Muscle layer of colon (tissue), 2 donors: ENCODE data around the gene ZNF687.
"Not testable (repeated sequence)": the region's sequence is repeated elsewhere in the genome, so short reads cannot be mapped to it uniquely, and the experiment has no call there.

Source experiments
- H3K27ac ChIP-seq: one replicate; pipeline ENCODE4 v1.7.0; 2013; ENCODE audit warnings: low read depth, mild to moderate bottlenecking, low read length, moderate library complexity
- H3K27me3 ChIP-seq, 2 donors: one replicate each; pipeline ENCODE4 v1.7.0; 2013; ENCODE audit warnings: low read length in 2 of 2, mild to moderate bottlenecking in 2 of 2; ENCODE audit not compliant: insufficient read depth in 2 of 2, control insufficient read depth in 1 of 2
- H3K36me3 ChIP-seq: one replicate; pipeline ENCODE4 v1.7.0; 2013; ENCODE audit warnings: mild to moderate bottlenecking, low read length; ENCODE audit not compliant: insufficient read depth
- H3K4me1 ChIP-seq: one replicate; pipeline ENCODE4 v1.7.0; 2013; ENCODE audit warnings: mild to moderate bottlenecking, low read length; ENCODE audit not compliant: insufficient read depth
- H3K4me3 ChIP-seq, 2 donors: one replicate each; pipeline ENCODE4 v1.7.0; 2013; ENCODE audit warnings: low read length in 2 of 2, low read depth in 1 of 2, mild to moderate bottlenecking in 1 of 2, moderate library complexity in 1 of 2
- H3K9ac ChIP-seq: one replicate; pipeline ENCODE4 v1.7.0; 2013; ENCODE audit warnings: low read length
- H3K9me3 ChIP-seq: one replicate; pipeline ENCODE4 v1.7.0; 2013; ENCODE audit warnings: mild to moderate bottlenecking, low read length
- donor health status: abdominal sarcoma.
- donor health status: Adenocarcinoma of cecum.

ZNF687 gene

GRCh38 chr1:151255381-151255780 lies 26.7 kb upstream of the ZNF687 start:
- H3K9ac ChIP-seq: peak overlapping the region; percentile 59
- peak overlapping the region; percentile 75 to 78 for H3K4me3 ChIP-seq
- peaks cover 8% of the 10 kb centered on the region for H3K4me1 ChIP-seq
- no peaks in the 10 kb centered on the region for H3K9me3 ChIP-seq
- peak overlapping the region; percentile 43 for H3K27ac ChIP-seq
- H3K36me3 ChIP-seq: no peaks in the 10 kb centered on the region
- H3K27me3 ChIP-seq: no peaks in the 10 kb centered on the region

DNA sequence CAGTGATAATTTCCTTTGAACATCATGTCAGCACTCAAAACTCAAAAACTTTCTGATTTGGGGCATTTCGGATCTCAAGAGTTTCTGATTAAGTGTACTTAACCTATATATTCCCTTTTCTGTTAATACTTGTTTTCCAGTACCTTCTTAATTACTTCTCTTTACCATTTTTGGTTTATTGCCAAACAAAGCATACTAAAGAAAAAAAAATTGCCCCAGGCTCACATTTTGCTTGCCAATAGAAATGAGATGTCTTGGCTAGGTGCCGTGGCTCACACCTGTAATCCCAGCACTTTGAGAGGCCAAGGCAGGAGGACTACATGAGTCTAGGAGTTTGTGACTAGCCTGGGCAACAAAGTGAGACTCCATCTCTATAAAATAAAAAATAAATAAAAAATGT lies 22.7 kb upstream of the ZNF687 start:
- Histone ChIP-seq H3K27me3 (no peaks in the 10 kb centered on the region), H3K9me3 (no peaks in the 10 kb centered on the region), H3K36me3 (peaks cover 22% of the 10 kb centered on the region), H3K27ac (no peak overlapping the region), H3K4me1 (peaks cover 8% of the 10 kb centered on the region), H3K9ac (no peak overlapping the region), H3K4me3 (no peak overlapping the region)

DNA sequence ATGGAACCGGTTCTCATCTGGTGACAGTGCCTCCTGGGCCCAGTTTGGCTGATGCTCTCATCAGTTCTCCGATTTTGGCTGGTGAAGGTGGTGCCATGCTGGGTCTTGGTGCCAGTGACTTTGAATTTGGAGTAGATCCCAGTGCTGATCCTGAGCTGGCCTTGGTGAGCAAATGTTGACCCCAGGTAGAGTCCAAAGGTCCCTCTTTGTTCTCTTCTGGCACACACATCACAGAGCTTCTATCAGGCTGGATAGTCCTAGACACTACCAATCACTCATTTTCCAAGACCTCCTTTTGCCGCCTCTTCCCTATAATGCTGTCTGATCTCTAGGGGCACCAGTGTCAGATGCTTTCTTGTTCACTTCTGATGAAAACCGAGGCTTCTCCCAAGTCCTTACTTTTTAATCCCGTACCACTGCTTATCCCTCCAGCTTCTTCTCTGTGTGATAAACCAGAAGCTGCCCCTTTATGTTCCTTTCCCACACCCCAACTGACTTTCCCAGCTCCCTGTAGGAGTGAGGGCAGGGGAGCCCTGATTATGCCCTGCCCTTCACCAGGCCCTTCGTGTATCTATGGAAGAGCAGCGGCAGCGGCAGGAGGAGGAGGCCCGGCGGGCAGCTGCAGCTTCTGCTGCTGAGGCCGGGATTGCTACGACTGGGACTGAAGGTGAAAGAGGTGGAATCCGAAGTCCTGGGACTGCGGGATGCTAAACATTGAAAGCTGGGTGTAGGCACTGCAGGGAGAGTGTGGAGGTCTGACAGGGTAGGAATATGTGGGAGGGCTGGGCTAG lies 16.5 kb upstream of the ZNF687 start:
- H3K4me3 ChIP-seq: no peak overlapping the region
- no peak overlapping the region for H3K27ac ChIP-seq
- H3K36me3 ChIP-seq: peaks cover 54% of the 10 kb centered on the region
- H3K9ac ChIP-seq: no peak overlapping the region
- H3K4me1 ChIP-seq: no peaks in the 10 kb centered on the region
- no peaks in the 10 kb centered on the region for H3K27me3 ChIP-seq
- H3K9me3 ChIP-seq: no peaks in the 10 kb centered on the region

- Histone ChIP-seq H3K36me3 (peaks cover 54% of the 10 kb centered on the region), H3K9me3 (no peaks in the 10 kb centered on the region), H3K27me3 (no peaks in the 10 kb centered on the region), H3K27ac (no peak overlapping the region), H3K4me3 (no peak overlapping the region), H3K4me1 (no peaks in the 10 kb centered on the region), H3K9ac (no peak overlapping the region)
Observed at GRCh38 chr1:151266315-151266714, 15.8 kb upstream of the ZNF687 start.

GRCh38 chr1:151266821-151267220 lies 15.3 kb upstream of the ZNF687 start:
- no peaks in the 10 kb centered on the region for H3K27me3 ChIP-seq

DNA sequence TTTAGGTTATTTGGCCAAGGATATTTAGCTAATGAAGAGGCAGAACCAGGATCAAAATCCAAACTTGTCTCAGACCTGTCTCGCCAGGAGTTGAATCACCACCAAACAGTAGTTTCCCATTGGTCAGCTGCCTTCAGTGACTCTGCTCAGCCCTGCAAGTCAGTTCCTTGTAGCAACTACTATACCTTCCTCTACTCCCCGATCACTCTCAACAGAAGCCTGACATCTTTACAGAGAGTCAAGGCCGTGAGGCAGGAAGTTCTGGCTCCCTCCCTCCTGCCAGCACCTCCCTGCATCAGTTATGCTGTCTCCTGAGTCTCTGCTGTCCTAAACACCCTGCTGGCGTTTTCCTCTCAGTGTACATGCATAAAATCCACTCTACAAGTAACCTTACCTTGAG lies 14.3 kb upstream of the ZNF687 start:
- Histone ChIP-seq H3K9ac (no peak overlapping the region), H3K27me3 (no peaks in the 10 kb centered on the region), H3K36me3 (peaks cover 45% of the 10 kb centered on the region), H3K4me3 (no peak overlapping the region), H3K27ac (no peak overlapping the region), H3K4me1 (no peaks in the 10 kb centered on the region), H3K9me3 (no peaks in the 10 kb centered on the region)

More at GRCh38 chr1:151266821-151267220, 15.3 kb upstream of the ZNF687 start:
- H3K9ac ChIP-seq: no peak overlapping the region
- H3K27ac ChIP-seq: no peak overlapping the region
- H3K9me3 ChIP-seq: no peaks in the 10 kb centered on the region
- no peaks in the 10 kb centered on the region for H3K4me1 ChIP-seq
- peaks cover 54% of the 10 kb centered on the region for H3K36me3 ChIP-seq
- no peak overlapping the region for H3K4me3 ChIP-seq

DNA sequence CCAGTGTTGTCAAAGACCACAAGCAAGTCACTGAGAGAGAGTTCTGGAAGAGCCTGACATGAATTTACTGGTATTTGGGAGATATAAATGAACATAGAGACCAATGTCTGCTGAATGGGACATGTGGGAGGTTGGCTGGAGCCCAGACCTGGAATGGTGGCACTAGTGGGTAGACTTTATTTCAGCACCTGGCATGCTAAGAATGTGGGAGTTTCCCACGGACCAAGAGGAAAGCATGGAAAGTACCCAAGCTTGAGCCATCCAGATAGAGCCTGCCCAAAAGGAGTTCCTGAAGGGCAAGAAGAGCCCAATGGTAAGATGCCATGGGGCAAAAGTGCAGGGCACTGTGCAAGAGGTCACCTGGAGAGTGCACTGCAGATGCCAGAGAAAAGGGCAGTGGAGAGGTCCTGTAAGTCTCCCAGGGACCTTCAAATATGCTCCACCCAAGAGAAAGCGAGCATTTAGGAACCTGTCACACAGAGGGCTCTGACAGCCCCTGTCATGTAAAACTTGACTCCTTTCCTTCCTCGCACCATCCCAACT lies 8.1 kb upstream of the ZNF687 start:
- H3K9ac ChIP-seq: no peak overlapping the region
- H3K36me3 ChIP-seq: no peaks in the 10 kb centered on the region
- no peak overlapping the region for H3K27ac ChIP-seq

GRCh38 chr1:151275341-151275740 lies 6.8 kb upstream of the ZNF687 start:
- not testable (repeated sequence) for H3K4me3 ChIP-seq, H3K9ac ChIP-seq, H3K9me3 ChIP-seq, H3K4me1 ChIP-seq, H3K27me3 ChIP-seq, H3K27ac ChIP-seq, H3K36me3 ChIP-seq

More for the DNA sequence above, 8.1 kb upstream of the ZNF687 start:
- no peaks in the 10 kb centered on the region for H3K4me1 ChIP-seq
- no peaks in the 10 kb centered on the region for H3K27me3 ChIP-seq
- no peaks in the 10 kb centered on the region for H3K9me3 ChIP-seq
- H3K4me3 ChIP-seq: no peak overlapping the region

DNA sequence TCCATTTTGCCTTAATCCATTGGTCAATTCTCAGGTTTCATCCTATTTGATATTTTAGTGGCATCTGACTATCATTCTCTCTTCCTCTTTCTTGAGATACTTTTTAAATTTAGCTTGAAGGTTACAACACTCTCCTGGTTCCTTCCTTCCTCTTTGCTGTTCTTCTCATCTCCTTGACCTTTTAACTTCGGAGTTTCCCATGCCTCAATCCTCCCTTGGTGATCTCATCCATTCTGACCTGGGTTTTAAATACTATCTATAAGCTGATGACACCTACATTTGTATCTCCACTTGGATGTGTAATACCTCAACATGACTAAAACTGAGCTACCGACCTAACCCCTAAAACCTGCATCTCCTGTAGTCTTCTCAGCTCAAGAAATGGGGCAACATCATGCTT lies 4.8 kb upstream of the ZNF687 start:
- no peak overlapping the region for H3K9ac ChIP-seq
- no peaks in the 10 kb centered on the region for H3K36me3 ChIP-seq
- H3K27ac ChIP-seq: no peak overlapping the region
- H3K4me1 ChIP-seq: no peaks in the 10 kb centered on the region
- H3K4me3 ChIP-seq: no peak overlapping the region
- H3K9me3 ChIP-seq: no peaks in the 10 kb centered on the region
- H3K27me3 ChIP-seq: no peaks in the 10 kb centered on the region

DNA sequence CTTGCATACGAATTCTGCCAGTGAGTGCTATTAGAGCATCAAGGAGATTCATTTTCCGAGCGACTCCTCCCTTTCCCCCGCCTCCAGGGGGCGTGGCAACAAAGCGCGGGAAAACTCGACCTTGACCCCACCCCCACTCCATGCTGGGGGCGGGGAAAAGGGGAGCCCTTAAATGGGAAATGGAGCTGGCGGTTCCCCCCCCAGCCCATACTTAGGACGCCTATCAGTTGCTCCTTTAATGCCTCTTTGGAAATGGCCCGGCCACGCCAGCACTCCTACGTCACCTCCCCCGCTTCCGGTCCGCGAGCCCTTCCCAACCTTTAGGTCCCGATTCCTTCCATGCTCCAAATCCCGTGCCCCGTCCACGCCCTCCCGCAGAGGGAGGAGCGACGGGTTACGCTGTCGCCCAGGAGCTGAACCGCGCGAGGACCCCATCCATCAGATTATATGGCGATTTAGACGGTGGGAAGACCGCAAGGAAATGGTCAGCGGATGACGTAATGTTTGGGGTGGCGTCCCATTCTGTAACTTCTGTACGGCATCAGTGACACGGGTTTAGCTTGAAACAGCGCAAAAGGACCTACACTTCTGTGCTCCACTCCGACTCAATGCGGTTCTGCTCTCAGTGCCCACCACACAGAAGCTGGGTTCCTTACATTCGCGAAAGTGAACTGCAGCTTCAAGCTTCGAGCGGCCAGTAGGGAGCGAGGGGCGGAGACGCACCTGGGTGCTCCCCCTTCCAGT lies 702 bp upstream of the ZNF687 start:
- Histone ChIP-seq H3K9me3 (no peaks in the 10 kb centered on the region), H3K4me3 (peak overlapping the region; percentile 92 to 97), H3K27ac (peak overlapping the region; percentile 100), H3K36me3 (peaks cover 9% of the 10 kb centered on the region), H3K27me3 (no peaks in the 10 kb centered on the region), H3K4me1 (peaks cover 13% of the 10 kb centered on the region), H3K9ac (peak overlapping the region; percentile 100)

DNA sequence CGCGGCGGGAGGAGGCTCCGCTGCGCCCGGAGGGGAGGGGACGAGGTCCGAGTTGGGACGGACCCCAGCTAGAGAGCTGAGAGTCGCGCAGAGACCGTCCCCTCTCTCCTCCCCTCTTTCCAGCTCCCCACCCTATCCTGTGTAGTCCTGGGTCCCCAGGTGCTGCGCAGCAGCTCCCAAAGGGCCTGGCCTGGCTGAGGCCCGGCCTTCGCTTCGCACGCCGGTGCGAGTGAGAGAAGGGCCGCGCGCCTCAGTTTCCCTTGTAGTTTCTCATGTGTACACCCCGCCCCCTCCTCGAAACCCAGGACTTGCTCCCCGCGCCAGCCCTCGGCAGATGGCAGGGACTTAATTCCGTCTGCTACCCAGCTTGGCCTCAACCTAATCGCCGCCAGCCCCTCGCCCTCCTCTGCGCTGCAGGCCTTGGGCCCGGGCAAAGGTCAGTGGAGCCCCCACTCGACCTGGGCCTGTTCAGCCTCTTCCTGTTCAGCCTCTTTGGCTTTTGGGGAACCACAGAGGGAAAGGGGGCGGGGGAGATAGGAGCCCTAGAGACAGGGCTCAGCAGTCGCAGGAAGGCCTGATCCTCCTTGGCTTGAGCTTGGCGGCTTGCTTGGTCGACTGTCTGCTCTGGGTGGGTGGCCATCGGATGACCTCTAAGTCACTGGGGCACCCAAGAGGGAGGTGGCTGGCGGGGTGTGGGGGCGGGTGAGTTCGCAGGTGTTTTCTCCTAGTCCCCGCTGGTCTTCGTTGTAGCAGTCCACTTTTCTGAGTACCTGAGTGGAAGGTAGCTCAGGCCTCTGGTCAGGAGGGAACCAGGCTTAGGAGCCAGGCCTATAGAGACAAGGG lies 1.0 kb downstream of the ZNF687 start:
- Histone ChIP-seq H3K27me3 (no peaks in the 10 kb centered on the region), H3K4me3 (peak overlapping the region; percentile 97 to 98), H3K27ac (peak overlapping the region; percentile 98), H3K4me1 (peaks cover 13% of the 10 kb centered on the region), H3K9me3 (no peaks in the 10 kb centered on the region), H3K9ac (peak overlapping the region; percentile 78), H3K36me3 (peaks cover 26% of the 10 kb centered on the region)
